KMS-11 (cell line): ENCODE results near the gene CACNA2D3.

ENCODE experiments used
- H2AFZ ChIP-seq: fragments of 200-600 bp; sonication (generic); 2 replicates; pipeline ENCODE4 v1.6.1; 2016; ENCODE audit warnings: antibody characterized with exemption, mixed run types, low read depth
- H3K27ac ChIP-seq: fragments of 200-600 bp; sonication (generic); 2 replicates; pipeline ENCODE4 v1.6.1; 2016; ENCODE audit warnings: mild to moderate bottlenecking, mixed run types
- H3K27me3 ChIP-seq: fragments of 200-600 bp; sonication (generic); 2 replicates; pipeline ENCODE4 v1.6.1; 2017; ENCODE audit warnings: mild to moderate bottlenecking, low read depth, mixed run types, moderate library complexity; ENCODE audit not compliant: insufficient read depth
- H3K36me3 ChIP-seq: fragments of 200-600 bp; sonication (generic); 2 replicates; pipeline ENCODE4 v1.6.1; 2017; ENCODE audit warnings: mild to moderate bottlenecking, mixed run types; ENCODE audit not compliant: insufficient read depth
- H3K4me1 ChIP-seq: fragments of 200-600 bp; sonication (generic); 2 replicates; pipeline ENCODE4 v1.6.1; 2016; ENCODE audit warnings: mild to moderate bottlenecking, low read depth, mixed run types; ENCODE audit not compliant: poor library complexity, severe bottlenecking
- H3K4me2 ChIP-seq: fragments of 200-600 bp; sonication (generic); 2 replicates; pipeline ENCODE4 v1.7.0; 2016; ENCODE audit warnings: mild to moderate bottlenecking, mixed run types
- H3K4me3 ChIP-seq: fragments of 200-600 bp; sonication (generic); IDR thresholded peaks from 2 replicates; pipeline ENCODE4 v1.6.1; 2017; ENCODE audit warnings: low read depth, low read length, mixed read lengths; ENCODE audit not compliant: insufficient read depth
- H3K79me2 ChIP-seq: fragments of 200-600 bp; sonication (generic); 2 replicates; pipeline ENCODE4 v1.6.1; 2016; ENCODE audit warnings: low read depth, mixed run types; ENCODE audit not compliant: insufficient read depth
- H3K9ac ChIP-seq: fragments of 200-600 bp; sonication (generic); 2 replicates; pipeline ENCODE4 v1.6.1; 2016; ENCODE audit warnings: mild to moderate bottlenecking, mixed run types
- H4K20me1 ChIP-seq: fragments of 200-600 bp; sonication (generic); 2 replicates; pipeline ENCODE4 v1.6.1; 2016; ENCODE audit warnings: mild to moderate bottlenecking, mixed run types; ENCODE audit not compliant: insufficient read depth
- TF ChIP-seq, protein P1 (sequence below): fragments of 200-600 bp; sonication (generic); conservative IDR thresholded peaks from 2 replicates; pipeline ENCODE4 v1.6.1; 2017; ENCODE audit warnings: low read depth, mild to moderate bottlenecking, antibody characterized with exemption, low read length, moderate library complexity, mixed read lengths

The CACNA2D3 gene

DNA sequence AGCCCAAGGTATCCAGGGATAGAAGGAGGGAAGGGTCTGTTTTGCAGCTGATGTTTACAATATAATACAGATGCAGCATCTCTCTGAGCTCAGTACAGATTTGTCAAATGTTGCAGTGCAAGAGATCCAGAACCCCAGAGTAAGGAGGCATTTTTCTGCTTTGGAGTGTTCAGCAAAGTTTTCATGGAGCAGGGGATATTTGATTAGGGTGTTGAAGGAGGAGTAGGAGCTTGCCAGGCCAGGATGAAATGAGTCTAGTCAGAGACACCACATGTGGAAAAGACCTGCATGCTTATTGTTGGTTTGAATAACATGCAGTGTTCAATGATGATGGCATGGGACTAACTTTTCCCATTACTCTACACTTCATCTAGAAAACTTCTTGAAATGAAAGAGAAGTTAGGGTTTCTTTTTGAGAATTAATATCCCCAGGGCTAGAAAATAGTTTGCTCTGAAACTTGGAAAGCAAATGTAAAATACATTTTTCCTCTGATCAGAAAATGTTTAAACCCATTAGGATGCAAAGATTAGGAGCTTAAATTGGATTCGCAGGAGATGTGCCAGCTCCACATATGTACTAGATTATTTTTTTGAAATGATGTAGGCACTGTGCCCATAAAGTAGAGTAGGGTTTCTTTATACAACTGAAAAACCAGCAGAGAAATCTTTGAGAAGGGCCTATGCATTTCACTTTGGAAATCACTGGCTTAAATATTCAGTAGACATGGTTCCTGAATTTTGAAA lies 243.8 kb downstream of the CACNA2D3 start:
- H2AFZ ChIP-seq: no peak overlapping the region
- H3K9ac ChIP-seq: no peak overlapping the region
- TF ChIP-seq, protein P1, sequence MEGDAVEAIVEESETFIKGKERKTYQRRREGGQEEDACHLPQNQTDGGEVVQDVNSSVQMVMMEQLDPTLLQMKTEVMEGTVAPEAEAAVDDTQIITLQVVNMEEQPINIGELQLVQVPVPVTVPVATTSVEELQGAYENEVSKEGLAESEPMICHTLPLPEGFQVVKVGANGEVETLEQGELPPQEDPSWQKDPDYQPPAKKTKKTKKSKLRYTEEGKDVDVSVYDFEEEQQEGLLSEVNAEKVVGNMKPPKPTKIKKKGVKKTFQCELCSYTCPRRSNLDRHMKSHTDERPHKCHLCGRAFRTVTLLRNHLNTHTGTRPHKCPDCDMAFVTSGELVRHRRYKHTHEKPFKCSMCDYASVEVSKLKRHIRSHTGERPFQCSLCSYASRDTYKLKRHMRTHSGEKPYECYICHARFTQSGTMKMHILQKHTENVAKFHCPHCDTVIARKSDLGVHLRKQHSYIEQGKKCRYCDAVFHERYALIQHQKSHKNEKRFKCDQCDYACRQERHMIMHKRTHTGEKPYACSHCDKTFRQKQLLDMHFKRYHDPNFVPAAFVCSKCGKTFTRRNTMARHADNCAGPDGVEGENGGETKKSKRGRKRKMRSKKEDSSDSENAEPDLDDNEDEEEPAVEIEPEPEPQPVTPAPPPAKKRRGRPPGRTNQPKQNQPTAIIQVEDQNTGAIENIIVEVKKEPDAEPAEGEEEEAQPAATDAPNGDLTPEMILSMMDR: no peak
- no peak overlapping the region for H3K4me3 ChIP-seq
- no peaks in the 10 kb centered on the region for H3K36me3 ChIP-seq
- no peak overlapping the region for H3K4me2 ChIP-seq
- H4K20me1 ChIP-seq: no peaks in the 10 kb centered on the region
- no peaks in the 10 kb centered on the region for H3K79me2 ChIP-seq
- H3K27me3 ChIP-seq: no peaks in the 10 kb centered on the region
- H3K4me1 ChIP-seq: no peaks in the 10 kb centered on the region
- no peak overlapping the region for H3K27ac ChIP-seq

DNA sequence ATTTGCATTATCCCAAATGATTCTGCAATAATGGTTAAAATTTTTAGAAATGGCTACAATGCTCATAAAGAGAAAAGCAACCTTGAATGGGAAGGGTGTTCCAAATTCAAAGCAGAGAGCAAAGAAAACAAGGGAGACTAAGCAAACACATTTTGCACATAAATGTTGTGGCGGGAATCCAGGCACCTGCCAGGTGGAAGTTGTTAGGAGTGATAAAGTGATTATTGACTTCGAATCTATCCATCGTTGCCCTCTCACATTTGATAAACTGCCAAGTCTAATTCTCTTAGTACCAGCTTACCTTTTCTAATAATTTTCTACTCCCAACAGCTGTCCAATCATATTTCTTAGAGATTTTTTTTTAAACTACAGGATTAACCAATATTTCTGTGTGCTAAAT lies 244.5 kb downstream of the CACNA2D3 start:
- no peaks in the 10 kb centered on the region for H4K20me1 ChIP-seq
- no peak overlapping the region for H3K27ac ChIP-seq
- H3K36me3 ChIP-seq: no peaks in the 10 kb centered on the region
- no peaks in the 10 kb centered on the region for H3K27me3 ChIP-seq
- no peak overlapping the region for H2AFZ ChIP-seq
- TF ChIP-seq, protein P1: no peak
- no peaks in the 10 kb centered on the region for H3K4me1 ChIP-seq
- no peak overlapping the region for H3K4me2 ChIP-seq
- H3K9ac ChIP-seq: no peak overlapping the region
- no peak overlapping the region for H3K4me3 ChIP-seq
- H3K79me2 ChIP-seq: no peaks in the 10 kb centered on the region

DNA sequence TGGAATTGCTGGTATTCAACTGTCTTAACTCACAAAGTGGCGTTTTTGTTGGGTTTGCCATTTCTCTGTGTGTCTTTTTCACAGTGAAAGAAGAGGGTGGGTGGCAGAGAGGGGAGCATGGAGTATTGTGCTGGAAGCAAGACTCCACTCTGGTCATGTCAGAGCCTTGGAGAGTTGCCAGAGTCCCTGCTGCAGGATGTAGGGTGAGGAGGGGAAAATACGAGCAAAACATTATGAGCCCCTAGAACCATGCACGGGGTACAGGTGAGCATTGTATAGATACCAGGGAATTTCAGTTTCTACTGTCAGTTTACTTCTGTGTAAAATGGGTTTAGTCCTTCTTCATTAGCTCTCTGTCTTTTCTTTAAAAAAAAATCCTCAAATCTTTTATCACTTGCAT lies 249.9 kb downstream of the CACNA2D3 start:
- Histone ChIP-seq H3K79me2 (no peaks in the 10 kb centered on the region), H3K4me1 (no peaks in the 10 kb centered on the region), H2AFZ (no peak overlapping the region), H3K36me3 (no peaks in the 10 kb centered on the region), H3K27ac (no peak overlapping the region), H3K9ac (no peak overlapping the region), H4K20me1 (no peaks in the 10 kb centered on the region), H3K27me3 (no peaks in the 10 kb centered on the region), H3K4me3 (no peak overlapping the region), H3K4me2 (no peak overlapping the region)
- TF ChIP-seq, protein P1: no peak

DNA sequence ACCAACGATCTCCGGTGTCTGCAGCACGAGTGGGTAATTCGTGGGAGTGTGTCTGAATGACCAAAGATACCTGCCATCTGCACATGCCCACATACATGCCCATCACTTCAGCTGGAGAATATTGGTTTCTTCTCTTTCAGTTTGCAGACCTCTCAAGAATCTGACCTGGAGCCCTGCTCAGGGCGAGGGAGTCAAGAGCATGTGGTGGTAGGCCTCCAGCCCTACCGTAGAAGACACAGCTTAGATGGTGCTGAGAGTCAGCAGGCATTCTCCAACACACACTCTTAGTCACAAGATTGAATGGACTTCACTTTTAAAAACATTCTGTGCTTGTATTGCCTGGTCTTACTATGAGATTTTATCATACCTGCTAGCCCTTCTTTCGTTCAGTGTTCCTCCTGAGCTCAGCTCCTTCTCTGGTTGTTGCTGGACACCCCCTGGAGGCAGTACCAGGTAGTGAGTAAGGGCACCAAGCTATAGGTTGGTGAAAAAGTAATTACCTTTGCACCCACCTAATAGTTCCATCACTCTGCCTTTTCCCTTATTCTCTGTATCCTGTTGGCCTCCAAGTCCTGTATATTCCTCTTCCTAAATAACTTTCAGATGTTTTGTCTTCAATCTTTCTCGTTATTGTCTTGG lies 252.0 kb downstream of the CACNA2D3 start:
- H3K4me3 ChIP-seq: no peak overlapping the region
- no peak overlapping the region for H3K9ac ChIP-seq
- H3K4me1 ChIP-seq: no peaks in the 10 kb centered on the region
- no peaks in the 10 kb centered on the region for H4K20me1 ChIP-seq
- TF ChIP-seq, protein P1: peak; percentile 38; the same call in 1 of the 2 replicates
- no peaks in the 10 kb centered on the region for H3K36me3 ChIP-seq
- no peak overlapping the region for H3K4me2 ChIP-seq
- H3K27me3 ChIP-seq: no peaks in the 10 kb centered on the region
- no peak overlapping the region for H3K27ac ChIP-seq
- no peaks in the 10 kb centered on the region for H3K79me2 ChIP-seq
- H2AFZ ChIP-seq: no peak overlapping the region
